ENCODE measurements around the gene CLINT1.

CLINT1 gene

GRCh38 chr5:157818368-157818767 is 40.6 kb downstream of the CLINT1 start:
- no peak for DNase-seq

DNA sequence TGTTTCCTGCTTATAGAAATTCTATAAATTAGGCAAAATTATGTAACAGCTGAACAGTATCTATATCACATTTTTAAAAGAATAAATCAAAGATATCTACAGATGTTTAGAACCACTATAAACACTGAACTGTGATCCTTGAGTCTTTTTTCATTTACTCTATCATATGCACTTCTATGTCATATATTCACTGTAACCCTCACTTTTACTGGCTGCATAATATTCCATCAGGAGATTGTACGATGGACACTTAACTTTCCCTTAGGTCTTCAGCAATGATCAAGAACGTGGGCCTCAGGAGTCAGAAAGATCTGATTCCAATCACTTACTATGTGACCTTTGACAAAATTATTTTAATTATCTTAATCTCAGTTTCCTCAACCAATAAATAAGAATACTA is 41.0 kb downstream of the CLINT1 start:
- DNase-seq: no peak

DNA sequence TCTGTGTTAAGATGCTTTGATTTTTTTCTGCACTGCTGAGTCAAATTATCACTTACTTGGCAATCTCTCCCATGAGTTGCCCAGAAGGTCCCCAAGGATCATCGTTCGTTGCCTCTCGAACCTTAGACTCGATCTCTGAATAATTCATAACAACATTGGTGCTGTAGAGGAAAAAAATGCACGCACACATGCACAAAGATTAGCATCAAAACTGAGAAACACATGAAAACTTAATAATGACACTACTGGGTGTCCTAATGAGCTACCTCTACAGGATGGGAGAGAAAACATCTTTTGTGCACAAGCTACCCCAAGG is 41.6 kb downstream of the CLINT1 start:
- no peak for DNase-seq

- DNase-seq: peak; percentile 10
These were observed 42.1 kb downstream of the CLINT1 start for GRCh38 chr5:157816682-157817386.

DNA sequence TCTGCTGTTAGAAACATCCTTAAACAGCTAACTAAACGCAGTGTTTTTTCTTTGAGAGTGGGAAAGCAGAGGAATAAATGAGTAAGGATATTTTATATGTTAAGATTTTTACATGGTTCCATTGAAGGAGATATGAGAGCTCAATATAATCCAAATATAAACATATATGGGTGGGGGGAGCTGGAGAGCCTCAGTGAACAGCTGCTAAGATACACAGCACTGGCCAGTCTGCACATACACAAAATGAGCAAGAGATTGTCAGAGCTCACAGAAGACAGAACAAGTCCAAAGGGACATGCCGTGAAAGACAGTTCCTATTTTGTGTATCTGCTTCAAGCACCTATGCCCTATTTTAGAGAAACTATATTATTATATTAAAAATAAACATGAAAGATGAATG is 46.9 kb downstream of the CLINT1 start:
- DNase-seq: no peak

DNA sequence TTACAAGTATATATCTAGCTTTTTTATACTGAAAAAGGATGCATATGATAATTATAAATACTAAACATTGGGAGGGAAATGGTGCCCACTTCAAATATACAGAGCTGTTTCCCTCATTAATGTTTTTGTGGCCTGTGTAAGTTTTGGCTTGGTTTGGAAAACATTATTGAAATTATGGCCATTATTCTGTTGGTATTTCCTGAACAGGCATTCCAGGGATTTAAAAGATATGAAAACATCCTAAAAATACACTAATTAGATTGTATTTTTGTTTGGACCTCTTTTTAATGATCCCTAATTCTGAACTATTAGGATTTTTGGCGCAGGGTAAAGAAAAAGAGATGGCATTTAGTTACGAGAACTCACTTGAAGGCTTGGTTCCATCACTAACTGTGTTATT is 50.9 kb downstream of the CLINT1 start:
- no peak for DNase-seq

- DNase-seq: no peak
These were observed 56.2 kb downstream of the CLINT1 start for GRCh38 chr5:157802736-157803135.

- no peak for DNase-seq
These were observed 58.8 kb downstream of the CLINT1 start for GRCh38 chr5:157800137-157800536.

GRCh38 chr5:157799578-157799977 is 59.4 kb downstream of the CLINT1 start:
- DNase-seq: no peak

- no peak for DNase-seq
These were observed 65.6 kb downstream of the CLINT1 start for GRCh38 chr5:157793301-157793700.

GRCh38 chr5:157785801-157786200 is 73.1 kb downstream of the CLINT1 start:
- DNase-seq: no peak

GRCh38 chr5:157779221-157779620 is 79.7 kb downstream of the CLINT1 start:
- DNase-seq: no peak

DNA sequence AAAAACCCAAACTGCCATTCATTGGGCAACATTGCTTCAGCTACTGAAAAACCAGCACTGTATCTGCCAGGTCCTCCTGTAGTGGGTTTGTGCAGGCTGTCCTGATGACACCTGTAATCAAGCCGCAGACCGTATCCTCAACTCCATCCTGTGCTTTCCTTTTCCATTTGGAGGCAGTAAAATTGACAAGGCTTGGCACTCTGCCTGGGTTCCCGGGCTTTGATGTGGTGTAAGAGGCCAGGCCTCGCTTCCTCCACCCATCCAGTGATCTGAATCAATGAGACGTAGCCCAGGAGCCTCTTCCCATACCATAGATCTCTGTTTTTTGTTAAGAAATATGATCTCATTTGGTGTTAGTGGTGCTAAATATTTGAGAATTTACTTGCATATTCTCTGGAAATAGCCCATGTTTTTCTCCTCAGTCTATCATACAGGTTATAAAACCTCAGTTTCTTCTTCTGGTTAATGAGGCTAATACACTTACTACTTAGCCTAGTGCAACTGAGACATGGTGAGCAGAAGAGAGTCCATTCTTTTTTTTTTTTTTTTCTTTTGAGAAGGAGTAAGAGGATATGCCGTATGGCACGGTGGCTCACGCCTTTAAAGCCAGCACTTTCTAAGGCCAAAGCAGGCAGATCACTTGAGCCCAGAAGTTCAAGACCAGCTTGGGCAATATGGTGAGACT is 80.7 kb downstream of the CLINT1 start:
- no peak for DNase-seq

DNA sequence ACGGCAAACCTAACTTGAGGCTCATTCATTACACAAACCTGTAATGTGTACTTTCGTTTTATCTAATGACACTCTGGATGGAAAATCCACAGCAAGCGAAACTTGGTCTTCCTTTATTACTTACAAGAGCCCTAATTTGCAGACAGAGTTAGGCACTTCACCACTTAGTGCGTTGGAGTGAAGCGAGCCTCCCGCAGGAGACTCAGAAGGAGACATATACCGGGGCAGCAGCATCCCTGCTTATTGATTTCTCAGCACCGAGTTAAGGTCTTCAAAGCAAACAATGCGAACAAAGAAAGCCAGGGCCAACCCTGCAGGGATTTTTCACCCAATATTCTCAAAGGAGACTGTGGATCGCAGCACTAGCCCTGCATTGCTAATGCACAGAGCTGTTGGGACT is 86.8 kb downstream of the CLINT1 start:
- DNase-seq: no peak

GRCh38 chr5:157770665-157771064 is 88.3 kb downstream of the CLINT1 start:
- no peak for DNase-seq

DNA sequence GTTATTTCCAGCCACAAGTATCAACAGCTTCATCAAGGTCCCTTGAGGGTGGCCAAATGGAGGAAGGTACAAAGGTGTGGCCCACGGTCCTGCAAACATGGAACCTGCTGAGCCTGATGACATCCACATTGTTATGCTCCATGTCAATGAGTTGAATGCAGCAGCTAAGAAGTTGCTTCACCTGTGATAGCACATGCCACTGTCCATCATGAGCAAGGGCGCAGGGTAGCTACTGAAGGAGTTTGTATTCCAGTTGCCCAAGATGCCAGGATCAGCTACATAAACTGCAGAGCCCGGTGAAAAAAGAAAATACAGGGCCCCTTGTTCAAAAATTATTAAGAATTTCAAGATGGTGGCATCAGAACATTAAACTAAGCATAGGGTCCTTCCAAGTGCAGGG is 91.3 kb downstream of the CLINT1 start:
- no peak for DNase-seq

DNA sequence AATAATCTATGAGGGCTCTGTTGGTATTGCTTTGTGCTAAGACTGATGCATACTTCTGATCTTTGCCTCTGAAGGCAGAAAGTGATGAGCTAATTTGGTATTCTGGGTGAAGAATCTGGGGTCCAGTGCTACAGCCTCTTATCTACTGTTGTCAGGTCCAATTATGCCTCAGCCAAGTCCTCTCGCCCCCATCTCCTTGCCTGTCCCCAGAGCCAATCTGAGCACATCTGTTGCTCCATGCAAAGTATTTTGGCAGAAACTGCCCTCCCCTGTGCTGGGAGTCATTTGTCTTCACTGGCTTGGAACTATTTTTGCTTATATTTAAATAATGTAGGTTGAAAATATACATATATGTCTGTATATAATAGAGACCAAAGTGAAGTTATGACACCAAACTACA is 92.0 kb downstream of the CLINT1 start:
- DNase-seq: no peak

DNA sequence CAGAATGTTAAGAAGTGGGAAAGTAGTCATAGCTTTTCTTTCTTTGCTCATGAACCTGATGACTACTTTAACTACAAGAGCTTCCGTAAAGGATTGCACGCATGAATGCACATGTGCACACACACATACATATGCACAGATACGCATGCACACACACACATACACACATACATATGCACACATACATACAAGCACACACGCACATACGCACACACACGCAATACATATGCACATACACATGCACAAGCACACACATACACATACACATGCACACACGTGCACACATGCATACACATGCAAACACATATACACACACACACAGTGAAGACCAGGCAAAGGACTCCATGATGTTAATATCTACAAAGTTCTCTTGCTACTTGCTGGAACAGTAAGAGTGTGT is 92.5 kb downstream of the CLINT1 start:
- no peak for DNase-seq

- no peak for DNase-seq
These were observed 94.4 kb downstream of the CLINT1 start for GRCh38 chr5:157764531-157764930.

DNA sequence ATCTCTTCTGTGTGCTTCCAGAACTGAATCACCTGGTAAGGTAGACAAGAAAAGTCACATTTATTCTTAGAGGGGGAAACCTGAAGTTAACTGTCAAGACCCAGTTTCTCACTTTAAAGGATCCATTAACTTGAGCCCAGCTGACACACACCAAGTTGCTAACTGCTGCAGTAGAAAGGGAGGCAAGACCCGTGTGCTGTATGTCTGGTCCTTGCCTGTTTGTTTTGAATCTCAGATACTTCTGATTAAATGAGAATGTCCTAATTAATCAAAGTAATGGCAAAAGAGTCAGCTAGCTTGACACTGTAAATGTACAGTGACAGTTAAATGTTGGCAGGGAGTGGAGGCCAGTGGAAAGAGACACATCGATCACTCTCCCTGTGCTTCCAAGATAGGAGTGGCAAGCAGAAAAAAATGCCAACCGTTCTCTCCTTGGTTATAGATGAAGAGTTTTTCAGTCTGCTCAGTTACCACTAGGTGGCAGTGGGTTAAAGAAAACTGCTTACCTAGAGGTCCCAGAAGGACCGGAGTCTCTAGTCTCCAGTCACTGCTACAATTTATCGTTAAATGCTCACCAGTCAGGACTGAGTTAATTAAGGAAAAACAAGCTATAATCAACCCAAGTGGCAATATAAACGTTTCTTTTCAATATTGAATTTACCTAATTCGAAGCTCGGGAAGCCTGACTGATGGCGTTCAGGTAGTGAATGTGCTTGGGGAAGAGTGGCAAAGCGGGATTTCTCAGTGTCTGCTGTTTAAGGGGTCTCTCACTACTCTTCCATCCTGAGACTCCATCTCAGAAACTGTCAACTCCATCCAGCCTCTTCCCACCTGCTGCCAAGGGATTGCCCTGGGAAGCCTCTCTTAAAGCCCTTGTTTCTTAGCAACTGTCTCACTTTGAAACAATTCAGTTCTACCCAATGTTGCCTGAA is 97.0 kb downstream of the CLINT1 start:
- DNase-seq: peak; percentile 64

DNA sequence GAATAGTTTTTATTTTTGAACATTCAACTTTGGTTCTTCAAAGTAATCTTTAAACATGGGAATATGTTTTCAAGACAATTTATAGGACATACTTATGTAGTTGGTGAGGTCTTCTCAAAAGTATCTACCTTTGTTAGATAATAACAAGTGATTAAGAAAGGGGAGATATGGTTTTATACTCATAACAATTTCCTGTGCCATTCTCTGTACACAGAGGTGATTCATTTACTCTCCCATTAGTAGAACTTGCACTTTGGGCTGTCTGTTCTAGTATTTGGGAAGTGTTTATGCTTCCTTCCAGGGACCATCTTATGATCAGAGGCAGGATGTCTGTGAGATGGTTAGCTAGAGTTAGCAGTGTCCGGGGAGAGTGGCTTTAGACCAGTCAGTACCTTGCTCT is 100.2 kb downstream of the CLINT1 start:
- no peak for DNase-seq

- DNase-seq: no peak
These were observed 102.8 kb downstream of the CLINT1 start for GRCh38 chr5:157756122-157756521.

- DNase-seq: no peak
These were observed 108.6 kb downstream of the CLINT1 start for GRCh38 chr5:157750320-157750719.

GRCh38 chr5:157749462-157749799 is 109.5 kb downstream of the CLINT1 start:
- no peak for DNase-seq

Measured in NCI-H446 treated with DMSO at 0.1 percent for 48 hours (cell line).